Kidney glomerular epithelial cell (primary cell): ENCODE results near the gene CHURC1.

ENCODE experiments used
- DNase-seq: peaks from one replicate; lab custom pipeline; 2025; lab: John Stamatoyannopoulos, UW

The CHURC1 gene

GRCh38 chr14:64914237-64915028, at the start of gene CHURC1:
CHURC1 (plus strand) TSS chr14:64914455; CDS start chr14:64914496, 41 bp downstream.
- DNase-seq: peak; percentile 99

GRCh38 chr14:64865109-64865508, 49.1 kb upstream of the CHURC1 start:
- no peak for DNase-seq

GRCh38 chr14:64865992-64866391, 48.3 kb upstream of the CHURC1 start:
- DNase-seq: no peak

- DNase-seq: no peak
Observed at GRCh38 chr14:64867182-64867581, 47.1 kb upstream of the CHURC1 start.

GRCh38 chr14:64868379-64868778, 45.9 kb upstream of the CHURC1 start:
- DNase-seq: no peak

GRCh38 chr14:64868841-64869240, 45.4 kb upstream of the CHURC1 start:
- no peak for DNase-seq

- no peak for DNase-seq
Observed at GRCh38 chr14:64870160-64870559, 44.1 kb upstream of the CHURC1 start.

GRCh38 chr14:64871344-64871743, 42.9 kb upstream of the CHURC1 start:
- no peak for DNase-seq

GRCh38 chr14:64873506-64874219, 40.6 kb upstream of the CHURC1 start:
- DNase-seq: no peak

- no peak for DNase-seq
Observed at GRCh38 chr14:64875350-64875749, 38.9 kb upstream of the CHURC1 start.

- DNase-seq: no peak
Observed at GRCh38 chr14:64877846-64878245, 36.4 kb upstream of the CHURC1 start.

GRCh38 chr14:64878837-64879634, 35.2 kb upstream of the CHURC1 start:
- DNase-seq: no peak

GRCh38 chr14:64879635-64880220, 34.5 kb upstream of the CHURC1 start, which contains the start of gene SPTB:
SPTB (minus strand) TSS chr14:64879907; CDS start chr14:64823094, 56,813 bp downstream.
- DNase-seq: no peak

GRCh38 chr14:64880221-64881121, 33.8 kb upstream of the CHURC1 start:
- no peak for DNase-seq

- DNase-seq: no peak
Observed at GRCh38 chr14:64885559-64885958, 28.7 kb upstream of the CHURC1 start.

GRCh38 chr14:64889352-64889751, 24.9 kb upstream of the CHURC1 start:
- no peak for DNase-seq

GRCh38 chr14:64891173-64891838, 22.9 kb upstream of the CHURC1 start:
- no peak for DNase-seq

GRCh38 chr14:64891839-64892375, 22.3 kb upstream of the CHURC1 start:
- DNase-seq: peak; percentile 59

- peak; percentile 17 for DNase-seq
Observed at GRCh38 chr14:64899958-64900357, 14.3 kb upstream of the CHURC1 start.

- DNase-seq: no peak
Observed at GRCh38 chr14:64906022-64906421, 8.2 kb upstream of the CHURC1 start.
